Type B pancreatic cell (in vitro differentiated cells): ENCODE data around the gene ZNF445. TPM values are rescaled to one million over a fixed set of nuclear protein-coding genes. Genes with fewer than 3 reads are reported as not detected.

Experiments
- DNase-seq: peaks from one replicate; pipeline ENCODE4 v3.0.0; 2021; ENCODE audit warnings: mixed read lengths; ENCODE audit not compliant: unreplicated experiment; ENCODE audit errors: extremely low spot score
- H3K27ac Mint-ChIP-seq: 2 replicates; pipeline ENCODE4 v1.8.0; 2021; ENCODE audit warnings: mild to moderate bottlenecking, mixed read lengths
- H3K27me3 Mint-ChIP-seq: 2 replicates; pipeline ENCODE4 v1.8.0; 2021; ENCODE audit warnings: mixed read lengths
- H3K36me3 Mint-ChIP-seq: 2 replicates; pipeline ENCODE4 v1.8.0; 2021; ENCODE audit warnings: mixed read lengths
- H3K4me1 Mint-ChIP-seq: one replicate; pipeline ENCODE4 v1.8.0; 2021; ENCODE audit warnings: mixed read lengths; ENCODE audit not compliant: unreplicated experiment
- H3K4me3 Mint-ChIP-seq: 2 replicates; pipeline ENCODE4 v1.8.0; 2021; ENCODE audit warnings: mild to moderate bottlenecking, mixed read lengths
- H3K9me3 Mint-ChIP-seq: 2 replicates; pipeline ENCODE4 v1.8.0; 2021; ENCODE audit warnings: mixed read lengths
- CTCF ChIP-seq: fragments of 200-600 bp; sonication (generic); conservative IDR thresholded peaks from 2 replicates; pipeline ENCODE4 v1.5.0; 2021; ENCODE audit warnings: antibody characterized with exemption, mild to moderate bottlenecking
- long read RNA-seq: library from polyadenylated mRNA; unstranded; transcript quantifications from one replicate; pipeline ENCODE4 v2.0.0, GENCODE V29; 2020
- total RNA-seq: library from RNA; stranded (reverse); gene quantifications from 2 replicates; pipeline ENCODE4 v1.2.1, GENCODE V29; 2021; ENCODE audit warnings: low replicate concordance

Gene ZNF445
- 24.8 and 41.5 TPM in 2 replicates for total RNA-seq
- long read RNA-seq, full-length matches to known transcripts = 1 of 5 reads
- long read RNA-seq, partial matches to known transcripts = 0 of 5 reads
- long read RNA-seq, other reads (novel, unspliced or antisense) = 4 of 5 reads

GRCh38 chr3:44477312-44478030 is at the start of gene ZNF445:
Gene ZNF445, minus strand, starts transcription at chr3:44477670. Its CDS starts 22,121 bp downstream, at chr3:44455549.
- peak within 1 kb of the TSS; percentile 90 for H3K27ac Mint-ChIP-seq
- H3K9me3 Mint-ChIP-seq = no peaks in the 10 kb centered on the region
- no peaks in the 10 kb centered on the region for H3K36me3 Mint-ChIP-seq
- peak within 1 kb of the TSS; percentile 96 for H3K4me3 Mint-ChIP-seq
- H3K27me3 Mint-ChIP-seq = no peaks in the 10 kb centered on the region
- TF ChIP-seq CTCF = no peak
- DNase-seq = peak; percentile 88
- peaks cover 17% of the 10 kb centered on the region for H3K4me1 Mint-ChIP-seq

DNA sequence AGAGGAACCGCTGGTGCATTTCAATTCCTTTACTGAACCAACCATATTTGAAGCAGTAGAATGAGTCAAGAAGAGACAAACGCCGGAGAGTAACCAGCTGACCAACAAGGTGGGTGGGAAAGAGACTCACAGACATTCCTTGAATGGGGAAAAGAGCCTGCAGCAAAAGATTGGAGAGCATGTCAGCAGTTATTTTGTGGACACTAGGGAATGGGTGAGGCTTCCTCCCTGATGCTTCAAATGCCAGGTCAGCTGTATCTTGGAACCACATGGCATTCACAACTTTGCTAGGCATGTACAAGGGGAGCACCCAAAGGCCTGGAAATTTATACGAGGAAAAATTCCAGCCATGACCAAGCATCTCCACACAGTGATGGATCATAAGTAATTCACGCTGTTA is 47.6 kb upstream of the ZNF445 start:
- Mint-ChIP-seq H3K27ac (no peak overlapping the region), H3K36me3 (no peaks in the 10 kb centered on the region), H3K27me3 (peaks cover 30% of the 10 kb centered on the region), H3K4me1 (peaks cover 4% of the 10 kb centered on the region), H3K4me3 (no peak overlapping the region), H3K9me3 (no peaks in the 10 kb centered on the region)
- DNase-seq = no peak
- no peak for TF ChIP-seq CTCF

- H3K4me1 Mint-ChIP-seq = peaks cover 4% of the 10 kb centered on the region
- no peak overlapping the region for H3K4me3 Mint-ChIP-seq
- H3K9me3 Mint-ChIP-seq = no peaks in the 10 kb centered on the region
- no peak for TF ChIP-seq CTCF
- no peak for DNase-seq
- H3K27ac Mint-ChIP-seq = no peak overlapping the region
- peaks cover 15% of the 10 kb centered on the region for H3K27me3 Mint-ChIP-seq
- H3K36me3 Mint-ChIP-seq = no peaks in the 10 kb centered on the region
Measured at GRCh38 chr3:44522494-44522933, 45.0 kb upstream of the ZNF445 start.

GRCh38 chr3:44521721-44522120 is 44.3 kb upstream of the ZNF445 start:
- H3K9me3 Mint-ChIP-seq = no peaks in the 10 kb centered on the region
- H3K27ac Mint-ChIP-seq = no peak overlapping the region
- H3K27me3 Mint-ChIP-seq = peaks cover 12% of the 10 kb centered on the region
- H3K4me3 Mint-ChIP-seq = no peak overlapping the region
- peaks cover 4% of the 10 kb centered on the region for H3K4me1 Mint-ChIP-seq
- no peak for DNase-seq
- no peak for TF ChIP-seq CTCF
- no peaks in the 10 kb centered on the region for H3K36me3 Mint-ChIP-seq

DNA sequence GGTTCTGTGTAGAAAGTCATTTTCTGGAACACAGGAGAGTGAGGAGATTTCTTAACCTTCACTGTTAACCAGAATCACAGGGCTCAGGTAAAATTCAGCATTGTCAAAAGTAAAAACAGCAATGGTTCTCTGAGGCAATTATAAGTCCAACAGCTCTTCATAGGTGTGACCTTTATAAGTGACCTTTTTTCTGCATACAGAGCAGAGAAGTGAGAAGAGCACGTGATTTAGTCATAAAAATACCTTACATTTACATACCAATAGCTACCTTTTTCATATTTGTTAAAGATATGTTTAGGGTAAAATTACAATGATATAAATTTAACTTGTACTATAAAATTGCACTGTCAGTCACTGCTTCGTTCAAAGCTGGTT is 41.3 kb upstream of the ZNF445 start:
- Mint-ChIP-seq H3K9me3 (no peaks in the 10 kb centered on the region), H3K4me1 (peaks cover 4% of the 10 kb centered on the region), H3K4me3 (no peak overlapping the region), H3K36me3 (no peaks in the 10 kb centered on the region), H3K27ac (no peak overlapping the region), H3K27me3 (peaks cover 12% of the 10 kb centered on the region)
- DNase-seq = no peak
- no peak for TF ChIP-seq CTCF
